CD4-positive, alpha-beta memory T cell (primary cell): ENCODE measurements around the gene EARS2. TPM values are rescaled to one million over a fixed set of nuclear protein-coding genes. Genes with fewer than 3 reads are reported as not detected.

ENCODE experiments used
- CTCF ChIA-PET: fragments of 350-600 bp; sonication (Branson Sonifier 250); formaldehyde crosslinking; loops from one replicate; lab custom pipeline; 2021; ENCODE audit warnings: inconsistent platforms; ENCODE audit not compliant: partially characterized antibody; lab: Charles Lee
- POLR2A ChIA-PET: fragments of 350-600 bp; sonication (Branson Sonifier 250); formaldehyde crosslinking; loops from one replicate; lab custom pipeline; 2021; ENCODE audit not compliant: partially characterized antibody; lab: Charles Lee
- DNase-seq, 5 donors: peaks; one replicate each; pipeline versions ENCODE4 v3.0.0 to v3.0.0-alpha.2; 2020 to 2022; ENCODE audit warnings: mixed read lengths in 1 of 5
- H3K27ac ChIP-seq: one replicate; pipeline ENCODE4 v1.7.0; 2013; ENCODE audit warnings: low read depth, low read length
- H3K27me3 ChIP-seq: 2 replicates; pipeline ENCODE4 v1.7.0; 2013; ENCODE audit warnings: mild to moderate bottlenecking, low read length, moderate library complexity; ENCODE audit not compliant: insufficient read depth
- H3K36me3 ChIP-seq: 2 replicates; pipeline ENCODE4 v1.7.0; 2013; ENCODE audit warnings: mild to moderate bottlenecking, low read length, moderate library complexity; ENCODE audit not compliant: insufficient read depth
- H3K4me1 ChIP-seq: 2 replicates; pipeline ENCODE4 v1.7.0; 2013; ENCODE audit warnings: mild to moderate bottlenecking, low read length, moderate library complexity; ENCODE audit not compliant: insufficient read depth
- H3K4me3 ChIP-seq, 2 donors: one replicate each; pipeline ENCODE4 v1.7.0; 2013; ENCODE audit warnings: low read length in 2 of 2, mild to moderate bottlenecking in 1 of 2
- H3K9me3 ChIP-seq, 2 donors: one replicate each; pipeline ENCODE4 v1.7.0; 2013; ENCODE audit warnings: low read length in 2 of 2, control low read depth in 1 of 2; ENCODE audit not compliant: control insufficient read depth in 1 of 2
- H3K27ac Mint-ChIP-seq, 7 donors: one replicate each; pipeline ENCODE4 v1.8.0; 2020 to 2021; ENCODE audit warnings: mixed read lengths in 7 of 7, mild to moderate bottlenecking in 6 of 7, inconsistent platforms in 3 of 7, moderate library complexity in 3 of 7
- H3K27me3 Mint-ChIP-seq, 2 donors: one replicate each; pipeline ENCODE4 v1.8.0; 2020 to 2021; ENCODE audit warnings: mixed read lengths in 2 of 2
- H3K36me3 Mint-ChIP-seq, 2 donors: one replicate each; pipeline ENCODE4 v1.8.0; 2020 to 2021; ENCODE audit warnings: mixed read lengths in 2 of 2, inconsistent platforms in 1 of 2, mild to moderate bottlenecking in 1 of 2
- H3K4me1 Mint-ChIP-seq, 4 donors: one replicate each; pipeline ENCODE4 v1.8.0; 2020 to 2021; ENCODE audit warnings: mixed read lengths in 4 of 4, mild to moderate bottlenecking in 1 of 4
- H3K4me3 Mint-ChIP-seq, 8 donors: one replicate each; pipeline ENCODE4 v1.8.0; 2020 to 2021; ENCODE audit warnings: mixed read lengths in 8 of 8, mild to moderate bottlenecking in 7 of 8, moderate library complexity in 6 of 8, inconsistent platforms in 3 of 8
- H3K9me3 Mint-ChIP-seq, 8 donors: one replicate each; pipeline ENCODE4 v1.8.0; 2020 to 2021; ENCODE audit warnings: mixed read lengths in 8 of 8, mild to moderate bottlenecking in 5 of 8, inconsistent platforms in 3 of 8, moderate library complexity in 1 of 8
- intact Hi-C: fragments of 100-400 bp; cut with micrococcal nuclease; formaldehyde crosslinking; loops from one replicate; pipeline ENCODE4 v1.15.1; 2023
- polyA plus RNA-seq, 2 donors: library from polyadenylated mRNA; unstranded; fragments of 300-500 nt; fragmentation: Illumina TruSeq; gene quantifications; one replicate each; pipeline ENCODE4 v1.2.3, GENCODE V29; 2021
- total RNA-seq, 2 experiments: library from RNA; stranded (reverse); gene quantifications; one replicate each; pipeline ENCODE4 v1.2.3, GENCODE V29; 2021

Gene EARS2
- total and polyA plus RNA-seq, 4 experiments from 2014 or later = 11.4 to 16.0 (median 14.6) TPM

DNA sequence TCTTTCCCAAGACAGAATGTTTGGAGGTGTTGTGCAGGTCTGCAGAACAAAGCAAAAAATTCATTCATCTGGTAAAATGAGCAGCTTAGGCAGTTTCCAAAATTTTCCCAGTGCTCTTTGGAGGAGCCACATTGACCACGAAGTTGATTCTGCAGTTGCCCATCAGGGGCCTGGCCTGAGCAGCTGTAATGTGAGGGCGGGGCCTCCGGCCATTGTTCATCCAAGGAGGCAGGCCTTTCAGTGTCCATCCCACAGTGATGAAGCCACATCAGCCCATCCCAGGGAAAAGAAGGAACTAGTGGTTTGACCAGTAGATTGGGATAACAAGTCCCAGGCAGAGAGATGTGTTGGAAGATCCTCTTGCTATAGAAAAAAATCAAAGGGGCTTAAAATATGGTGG is 10.5 kb upstream of the EARS2 start:
- Histone ChIP-seq H3K27ac (no peak overlapping the region), H3K4me3 (no peak overlapping the region), H3K4me1 (no peaks in the 10 kb centered on the region), H3K9me3 (no peaks in the 10 kb centered on the region), H3K36me3 (peaks cover 64% of the 10 kb centered on the region), H3K27me3 (no peaks in the 10 kb centered on the region)
- H3K4me3 Mint-ChIP-seq = no peak overlapping the region
- H3K27me3 Mint-ChIP-seq = no peaks in the 10 kb centered on the region
- peaks cover 59 to 77% of the 10 kb centered on the region in 2 donors for H3K36me3 Mint-ChIP-seq
- H3K27ac Mint-ChIP-seq = peak overlapping the region in 1 of 7 donors; percentile 25
- intact Hi-C loops = no loop called here
- no peak for DNase-seq
- POLR2A ChIA-PET = interaction anchor here (1.6 kb wide), 1 partner anchor 9 kb away, joined by 4 read pairs; no protein-coding TSS in a partner anchor
- CTCF ChIA-PET = no interaction called here
- H3K9me3 Mint-ChIP-seq = no peaks in the 10 kb centered on the region
- peaks cover 0 to 4% (median 2%) of the 10 kb centered on the region in 4 donors for H3K4me1 Mint-ChIP-seq

DNA sequence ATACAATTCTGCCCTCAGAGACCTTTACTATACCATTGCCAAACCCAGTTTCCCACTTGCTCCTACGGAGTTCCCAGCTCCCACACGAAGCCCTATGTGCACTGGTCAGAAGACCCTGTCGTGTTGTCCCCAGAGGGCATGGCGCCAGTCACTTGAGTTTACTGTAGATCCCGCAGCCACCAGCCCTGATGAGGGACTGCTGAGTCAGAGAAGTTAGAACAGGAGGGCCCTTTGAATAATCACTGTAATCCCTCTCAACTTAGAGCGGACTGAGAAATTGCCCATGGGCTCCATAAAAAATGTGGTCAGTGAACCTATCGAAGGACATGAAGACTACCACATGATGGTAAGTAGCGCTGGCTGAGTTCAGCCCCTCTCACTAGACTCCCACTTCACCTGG is 9.6 kb upstream of the EARS2 start:
- Mint-ChIP-seq H3K4me3 (peak overlapping the region in 1 of 8 donors; percentile 52), H3K27ac (peak overlapping the region in 4 of 7 donors; percentile 15 to 42 (median 33))

DNA sequence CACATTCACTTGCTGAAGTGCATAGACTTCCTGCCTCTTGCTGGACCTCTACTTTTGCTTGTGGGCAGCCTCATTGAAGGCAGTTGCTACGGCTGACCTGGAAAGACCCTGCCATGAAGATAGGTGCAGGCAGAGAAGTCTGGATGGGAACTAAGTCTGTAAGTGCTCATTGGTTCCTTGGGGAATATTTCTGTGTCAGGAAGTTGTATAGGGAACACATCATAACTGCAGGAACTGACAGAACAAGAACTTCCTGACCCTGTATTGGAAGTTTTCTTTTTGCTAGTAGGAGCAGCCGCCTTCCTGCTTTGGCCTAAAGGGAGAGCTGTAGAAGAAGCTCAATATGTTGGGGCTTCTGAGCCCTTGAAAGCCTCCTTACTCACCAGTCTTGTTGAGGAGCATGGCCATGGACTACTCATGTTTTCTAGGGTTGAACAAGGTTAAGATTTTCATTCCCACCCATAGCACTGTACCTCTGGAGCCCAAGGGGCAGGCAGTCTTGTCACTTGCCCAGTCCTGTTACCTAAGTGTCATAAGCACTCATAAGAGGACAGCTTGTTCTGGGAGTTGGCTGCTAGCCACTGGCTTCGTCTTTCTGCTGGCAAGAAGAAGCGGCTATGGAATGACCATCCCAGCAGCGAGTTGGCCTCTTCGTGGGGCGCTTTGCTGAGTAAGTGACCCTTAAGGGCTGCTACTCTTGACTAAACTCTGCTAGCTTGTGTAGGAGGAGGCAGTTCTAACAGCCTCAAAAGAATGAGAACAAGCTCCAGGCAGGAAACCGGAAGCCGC is 7.6 kb upstream of the EARS2 start:
- no peaks in the 10 kb centered on the region for H3K27me3 ChIP-seq
- no peak overlapping the region for H3K27ac ChIP-seq
- H3K4me1 ChIP-seq = peaks cover 5% of the 10 kb centered on the region
- CTCF ChIA-PET = no interaction called here
- Mint-ChIP-seq H3K27ac (no peak overlapping the region), H3K27me3 (no peaks in the 10 kb centered on the region), H3K4me3 (no peak overlapping the region), H3K4me1 (peaks cover 5 to 9% (median 7%) of the 10 kb centered on the region in 4 donors), H3K9me3 (no peaks in the 10 kb centered on the region), H3K36me3 (peaks cover 40 to 81% of the 10 kb centered on the region in 2 donors)
- intact Hi-C loops = no loop called here
- no peak overlapping the region for H3K4me3 ChIP-seq
- POLR2A ChIA-PET = no interaction called here
- DNase-seq = no peak
- H3K9me3 ChIP-seq = no peaks in the 10 kb centered on the region
- H3K36me3 ChIP-seq = peaks cover 78% of the 10 kb centered on the region

More for the DNA sequence above, 9.6 kb upstream of the EARS2 start:
- intact Hi-C loops = no loop called here
- Mint-ChIP-seq H3K4me1 (peaks cover 0 to 4% (median 2%) of the 10 kb centered on the region in 4 donors), H3K9me3 (no peaks in the 10 kb centered on the region), H3K36me3 (peaks cover 53 to 77% of the 10 kb centered on the region in 2 donors), H3K27me3 (no peaks in the 10 kb centered on the region)
- Histone ChIP-seq H3K4me3 (no peak overlapping the region), H3K4me1 (no peaks in the 10 kb centered on the region), H3K36me3 (peaks cover 66% of the 10 kb centered on the region), H3K27ac (no peak overlapping the region), H3K9me3 (no peaks in the 10 kb centered on the region), H3K27me3 (no peaks in the 10 kb centered on the region)
- ChIA-PET CTCF (no interaction called here), POLR2A (no interaction called here)
- no peak for DNase-seq

DNA sequence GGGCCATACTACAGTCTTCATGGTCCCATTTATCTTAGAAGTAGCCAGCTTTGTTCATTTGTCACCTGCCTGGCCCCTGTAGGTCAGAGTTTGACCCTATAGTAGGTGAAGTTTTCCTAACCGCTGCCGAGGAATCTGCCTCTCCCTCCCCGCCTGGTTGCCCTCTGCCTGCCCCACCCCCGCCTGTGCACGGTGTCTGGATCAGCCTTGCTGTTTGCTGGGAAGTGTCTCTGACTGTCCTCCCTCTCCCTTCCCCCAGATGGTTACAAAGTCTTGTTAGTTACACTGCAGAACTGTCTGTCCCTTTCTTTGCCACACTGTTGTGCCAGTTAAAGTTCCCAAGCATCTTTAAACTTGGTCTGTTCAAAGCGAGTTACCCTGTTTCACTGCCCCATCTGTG is 6.0 kb upstream of the EARS2 start:
- no peaks in the 10 kb centered on the region for H3K9me3 ChIP-seq
- peak overlapping the region in 2 of 7 donors; percentile 29 to 43 for H3K27ac Mint-ChIP-seq
- ChIA-PET POLR2A (no interaction called here), CTCF (no interaction called here)
- no peak overlapping the region for H3K4me3 ChIP-seq
- H3K27me3 Mint-ChIP-seq = no peaks in the 10 kb centered on the region
- H3K4me3 Mint-ChIP-seq = no peak overlapping the region
- intact Hi-C loops = no loop called here
- H3K36me3 Mint-ChIP-seq = peaks cover 33 to 80% of the 10 kb centered on the region in 2 donors
- H3K4me1 Mint-ChIP-seq = peaks cover 15 to 22% (median 19%) of the 10 kb centered on the region in 4 donors
- peaks cover 17% of the 10 kb centered on the region for H3K4me1 ChIP-seq
- no peaks in the 10 kb centered on the region for H3K9me3 Mint-ChIP-seq
- H3K36me3 ChIP-seq = peaks cover 78% of the 10 kb centered on the region
- H3K27ac ChIP-seq = no peak overlapping the region
- no peaks in the 10 kb centered on the region for H3K27me3 ChIP-seq
- DNase-seq = no peak

DNA sequence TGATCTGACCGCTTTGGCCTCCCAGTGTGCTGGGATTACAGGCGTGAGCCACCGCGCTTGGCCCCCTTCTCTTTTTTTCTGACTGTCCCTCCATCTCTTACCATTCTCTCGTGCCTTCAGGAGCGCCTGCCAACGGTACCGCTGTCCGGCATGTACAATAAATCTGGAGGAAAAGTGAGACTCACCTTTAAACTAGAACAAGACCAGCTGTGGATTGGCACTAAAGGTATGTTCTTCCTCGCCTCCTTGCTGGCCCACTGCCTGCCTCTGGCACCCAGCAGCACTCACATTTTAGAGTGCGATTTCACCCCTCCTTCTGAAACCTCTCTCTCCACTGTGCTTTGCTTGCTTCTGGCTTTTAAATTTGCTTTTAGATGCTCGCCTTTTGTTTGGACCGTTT is 5.4 kb upstream of the EARS2 start:
- H3K4me3 Mint-ChIP-seq = no peak overlapping the region
- Histone ChIP-seq H3K9me3 (no peaks in the 10 kb centered on the region), H3K36me3 (peaks cover 73% of the 10 kb centered on the region), H3K4me3 (no peak overlapping the region), H3K27ac (no peak overlapping the region), H3K27me3 (no peaks in the 10 kb centered on the region), H3K4me1 (peaks cover 19% of the 10 kb centered on the region)
- no peaks in the 10 kb centered on the region for H3K27me3 Mint-ChIP-seq
- H3K27ac Mint-ChIP-seq = no peak overlapping the region
- peaks cover 15 to 24% (median 19%) of the 10 kb centered on the region in 4 donors for H3K4me1 Mint-ChIP-seq
- POLR2A ChIA-PET = no interaction called here
- peaks cover 28 to 77% of the 10 kb centered on the region in 2 donors for H3K36me3 Mint-ChIP-seq
- no peak for DNase-seq
- CTCF ChIA-PET = interaction anchor here (1.6 kb wide), 1 partner anchor 34 kb away, joined by 3 read pairs; the partner anchor contains the start of gene NDUFAB1
- intact Hi-C loops = no loop called here
- H3K9me3 Mint-ChIP-seq = no peaks in the 10 kb centered on the region

DNA sequence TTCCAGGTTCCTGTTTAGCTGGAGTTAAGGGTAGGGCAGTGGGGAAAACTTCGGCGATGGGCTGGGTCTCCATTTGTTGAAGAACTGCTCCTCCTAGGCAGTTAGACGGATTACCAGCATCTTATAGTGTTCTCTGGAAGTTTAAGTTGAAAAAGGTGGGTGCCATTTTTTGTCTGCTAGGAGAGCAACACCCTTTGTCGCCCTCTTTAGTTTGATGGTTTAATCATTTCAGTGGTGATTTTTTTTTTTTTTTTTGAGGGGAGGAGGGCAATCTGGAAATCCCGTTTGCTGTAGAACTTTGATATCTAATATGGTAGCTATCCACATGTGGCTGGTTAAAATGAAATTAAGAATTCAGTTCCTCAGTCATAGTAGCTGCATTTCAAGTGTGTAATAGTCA is 4.4 kb upstream of the EARS2 start:
- Mint-ChIP-seq H3K36me3 (peaks cover 20 to 77% of the 10 kb centered on the region in 2 donors), H3K27ac (no peak overlapping the region), H3K27me3 (no peaks in the 10 kb centered on the region), H3K9me3 (no peaks in the 10 kb centered on the region), H3K4me1 (peaks cover 19 to 32% (median 25%) of the 10 kb centered on the region in 4 donors), H3K4me3 (no peak overlapping the region)
- no peaks in the 10 kb centered on the region for H3K27me3 ChIP-seq
- ChIA-PET POLR2A (no interaction called here), CTCF (interaction anchor here (1.0 to 1.6 kb wide), 2 partner anchors 35 to 475 kb away, joined by 3 read pairs; partner anchors contain the start of gene NDUFAB1)
- intact Hi-C loops = no loop called here
- DNase-seq = no peak
- peaks cover 23% of the 10 kb centered on the region for H3K4me1 ChIP-seq
- no peak overlapping the region for H3K27ac ChIP-seq
- H3K36me3 ChIP-seq = peaks cover 64% of the 10 kb centered on the region
- H3K4me3 ChIP-seq = no peak overlapping the region
- no peaks in the 10 kb centered on the region for H3K9me3 ChIP-seq
